NCI-H1092 (cell line): ENCODE results near the gene ABHD6.
A peak's percentile ranks its signal among the peaks of the same experiment; 100 is the strongest.
"Not testable (repeated sequence)": the region's sequence is repeated elsewhere in the genome, so short reads cannot be mapped to it uniquely, and the experiment has no call there.

Experiments
- DNase-seq: peaks from one replicate; lab custom pipeline; 2025; lab: John Stamatoyannopoulos, UW

Gene ABHD6, protein sequence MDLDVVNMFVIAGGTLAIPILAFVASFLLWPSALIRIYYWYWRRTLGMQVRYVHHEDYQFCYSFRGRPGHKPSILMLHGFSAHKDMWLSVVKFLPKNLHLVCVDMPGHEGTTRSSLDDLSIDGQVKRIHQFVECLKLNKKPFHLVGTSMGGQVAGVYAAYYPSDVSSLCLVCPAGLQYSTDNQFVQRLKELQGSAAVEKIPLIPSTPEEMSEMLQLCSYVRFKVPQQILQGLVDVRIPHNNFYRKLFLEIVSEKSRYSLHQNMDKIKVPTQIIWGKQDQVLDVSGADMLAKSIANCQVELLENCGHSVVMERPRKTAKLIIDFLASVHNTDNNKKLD

DNA sequence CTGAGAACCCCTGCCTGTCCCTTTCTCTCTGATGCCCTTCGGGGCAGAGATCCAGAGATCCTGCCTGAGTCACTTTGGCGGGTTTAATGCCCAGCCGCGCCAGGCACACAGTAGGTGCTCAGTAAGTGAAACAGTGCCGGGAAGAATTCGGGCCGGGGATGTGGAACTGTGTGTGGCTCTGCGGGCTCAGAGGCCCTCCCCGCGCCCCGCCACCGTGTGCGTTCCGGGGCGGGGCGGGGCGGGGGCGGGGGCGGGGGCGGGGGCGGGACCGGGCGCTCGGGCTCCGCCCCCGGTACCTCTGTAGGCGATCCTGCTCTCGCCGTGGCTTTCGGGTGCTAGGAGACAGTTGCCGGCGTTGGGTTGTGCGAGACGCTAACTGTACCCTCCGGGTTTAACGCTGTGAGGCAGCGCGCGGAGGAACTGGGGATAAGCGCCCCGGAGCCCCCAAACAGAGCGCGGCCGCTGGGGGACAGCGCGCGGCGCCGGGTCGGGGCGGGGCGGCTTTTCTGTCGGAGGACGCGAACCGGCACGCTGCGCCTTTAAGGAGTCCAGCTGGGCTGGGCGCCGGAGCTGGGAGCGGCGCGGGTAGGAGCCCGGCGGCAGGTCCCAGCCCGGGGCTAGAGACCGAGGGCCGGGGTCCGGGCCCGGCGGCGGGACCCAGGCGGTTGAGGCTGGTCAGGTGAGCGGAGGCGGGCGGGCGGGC lies at the start of gene ABHD6:
Gene ABHD6 (plus strand): TSS at position 555 of the 703 bp plus-strand sequence. CDS start 18,795 bp downstream, outside the sequence.
- DNase-seq, result peak; percentile 26

DNA sequence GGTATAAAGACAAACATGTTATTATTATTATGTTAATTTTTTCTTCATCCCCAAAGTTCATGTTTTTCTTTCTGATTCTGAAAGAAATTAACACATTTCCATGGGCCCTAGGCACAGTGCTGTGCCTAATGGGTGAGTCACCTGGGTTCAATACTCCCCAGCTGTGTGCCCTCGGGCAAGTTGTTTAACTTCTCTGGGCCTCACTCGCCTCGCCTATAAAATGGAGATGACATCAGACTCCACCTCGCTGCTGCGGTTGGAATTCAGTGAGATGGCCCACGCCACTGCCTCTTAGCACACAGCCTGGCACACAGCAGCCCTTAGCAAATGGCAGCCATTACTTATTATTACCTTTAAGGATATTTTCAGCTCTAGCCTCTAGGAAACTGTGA lies 49.4 kb upstream of the ABHD6 start:
- DNase-seq, result no peak

GRCh38 chr3:58188921-58189451 lies 48.6 kb upstream of the ABHD6 start:
- no peak for DNase-seq

DNA sequence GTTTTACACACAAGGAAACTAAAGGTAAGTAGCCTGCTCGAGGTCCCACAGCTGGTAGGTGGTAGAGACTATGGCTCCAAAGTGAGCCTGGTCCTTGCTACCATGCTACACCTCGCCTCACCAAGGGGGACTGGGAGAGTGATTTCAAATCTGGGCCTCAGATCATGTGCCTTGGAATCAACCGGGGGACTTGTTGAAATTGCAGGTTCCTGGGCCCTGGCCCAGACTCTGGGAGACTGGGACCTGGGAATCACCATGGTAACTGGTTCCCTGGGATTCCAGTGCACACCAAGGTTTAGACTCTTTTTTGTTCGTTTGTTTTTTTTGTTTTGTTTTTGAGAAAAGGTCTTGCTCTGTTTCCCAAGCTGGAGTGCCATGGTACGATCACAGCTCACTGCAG lies 47.9 kb upstream of the ABHD6 start:
- DNase-seq, result no peak

- DNase-seq, result no peak
Measured at GRCh38 chr3:58190291-58190690, 47.3 kb upstream of the ABHD6 start.

DNA sequence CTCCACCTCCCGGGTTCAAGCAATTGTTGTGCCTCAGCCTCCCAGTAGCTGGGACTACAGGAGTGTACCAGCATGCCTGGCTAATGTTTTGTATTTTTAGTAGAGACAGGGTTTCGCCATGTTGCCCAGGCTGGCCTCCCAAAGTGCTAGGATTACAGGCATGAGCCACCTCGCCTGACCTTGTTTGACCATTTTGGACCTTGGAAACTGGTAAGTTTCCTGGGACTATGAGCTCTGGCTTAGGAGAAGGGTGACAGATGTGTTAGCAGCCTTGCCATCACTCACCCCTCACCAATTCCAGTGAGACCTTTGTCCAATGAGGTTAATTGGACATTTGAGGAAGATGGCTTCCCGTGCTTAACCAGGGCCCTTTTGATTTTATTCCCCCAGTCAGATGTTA lies 46.7 kb upstream of the ABHD6 start:
- no peak for DNase-seq

- no peak for DNase-seq
Measured at GRCh38 chr3:58191361-58191991, 46.1 kb upstream of the ABHD6 start.

DNA sequence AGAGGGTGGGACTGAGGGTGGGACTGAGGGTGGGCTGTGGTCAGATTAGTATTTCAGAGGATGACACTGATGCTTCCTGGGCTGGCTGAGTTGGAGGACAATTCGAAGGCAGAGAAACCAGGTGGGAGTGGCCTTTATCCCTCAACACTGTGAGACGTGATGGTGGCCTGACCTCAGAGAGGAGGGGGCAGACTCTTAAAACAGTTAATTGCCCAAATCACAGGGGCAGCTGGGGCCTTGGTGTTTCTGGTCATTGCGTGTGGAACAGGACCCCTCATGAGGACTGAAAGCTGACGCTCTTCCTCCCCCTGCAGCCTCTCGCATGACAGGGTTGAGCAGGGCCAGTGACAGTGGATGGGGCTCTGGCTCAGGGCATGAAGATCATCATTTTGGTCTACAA lies 45.5 kb upstream of the ABHD6 start:
- DNase-seq, result no peak

DNA sequence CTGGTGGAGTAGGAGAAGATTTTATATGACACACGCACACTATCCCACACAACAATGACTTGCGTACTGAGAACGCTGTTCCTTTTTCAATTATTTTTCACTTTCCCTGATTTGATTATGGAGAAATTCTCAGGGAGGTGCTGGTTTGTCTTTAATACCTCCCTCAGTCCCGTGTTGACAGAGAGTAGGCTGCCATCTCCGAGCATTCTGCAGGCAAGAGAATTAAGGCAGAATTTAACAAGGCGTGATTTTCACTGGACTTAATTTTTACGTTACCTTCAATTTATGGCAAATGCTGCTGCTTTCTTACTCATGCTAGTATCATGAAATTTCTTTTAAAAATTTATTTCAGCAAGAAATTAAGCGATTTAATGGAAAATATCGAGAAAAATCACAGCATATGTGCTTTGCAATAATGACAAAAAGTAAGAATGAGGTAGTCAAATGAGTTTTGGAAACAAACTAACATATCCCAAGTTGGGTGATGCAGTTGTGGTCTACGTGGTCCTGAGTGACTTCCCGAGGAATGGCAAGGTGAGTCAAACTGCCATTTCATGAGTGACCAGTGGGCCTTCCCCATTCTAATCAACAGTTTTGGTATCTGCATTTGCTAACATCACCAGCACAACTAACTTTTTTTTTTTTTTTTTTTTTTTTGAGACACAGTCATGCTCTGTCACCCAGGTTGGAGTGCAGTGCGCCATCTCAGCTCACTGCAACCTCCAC lies 43.7 kb upstream of the ABHD6 start:
- no peak for DNase-seq

DNA sequence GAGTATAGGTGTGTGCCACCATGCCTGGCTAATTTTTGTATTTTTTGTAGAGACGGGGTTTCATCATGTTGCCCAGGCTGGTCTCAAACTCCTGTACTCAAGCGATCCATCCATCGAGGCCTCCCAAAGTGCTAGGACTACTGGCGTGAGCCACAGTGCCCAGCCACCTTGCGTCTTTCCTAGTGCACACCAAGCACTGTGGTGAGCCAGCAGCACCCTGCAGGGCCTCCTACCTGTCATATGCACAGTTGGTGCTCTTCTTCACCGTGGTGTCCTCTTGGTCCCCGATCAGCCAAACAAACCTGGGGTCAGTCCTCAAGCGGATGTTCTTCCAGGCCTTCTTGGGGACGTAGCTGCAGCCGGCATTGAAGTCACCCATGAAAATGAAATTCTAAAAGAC lies 40.0 kb upstream of the ABHD6 start:
- no peak for DNase-seq

DNA sequence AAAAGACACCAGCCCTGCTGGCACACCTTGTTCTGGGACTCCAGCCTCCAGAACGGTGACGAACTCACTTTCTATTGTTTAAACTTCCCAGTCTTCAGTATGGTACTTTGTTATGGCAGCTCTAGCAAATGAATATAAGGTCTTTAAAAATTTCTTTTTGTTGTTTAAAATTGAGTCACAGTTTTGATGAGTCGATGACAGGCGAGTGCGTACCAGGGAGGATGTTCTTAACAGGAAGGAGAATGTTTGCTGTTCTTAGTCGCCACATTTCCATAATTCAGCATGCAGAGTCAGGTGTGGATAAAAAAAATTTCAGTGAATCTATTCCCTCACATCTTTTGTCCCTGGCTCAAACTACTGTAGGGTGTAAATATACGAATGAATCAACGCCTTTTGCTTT lies 39.2 kb upstream of the ABHD6 start:
- no peak for DNase-seq

DNA sequence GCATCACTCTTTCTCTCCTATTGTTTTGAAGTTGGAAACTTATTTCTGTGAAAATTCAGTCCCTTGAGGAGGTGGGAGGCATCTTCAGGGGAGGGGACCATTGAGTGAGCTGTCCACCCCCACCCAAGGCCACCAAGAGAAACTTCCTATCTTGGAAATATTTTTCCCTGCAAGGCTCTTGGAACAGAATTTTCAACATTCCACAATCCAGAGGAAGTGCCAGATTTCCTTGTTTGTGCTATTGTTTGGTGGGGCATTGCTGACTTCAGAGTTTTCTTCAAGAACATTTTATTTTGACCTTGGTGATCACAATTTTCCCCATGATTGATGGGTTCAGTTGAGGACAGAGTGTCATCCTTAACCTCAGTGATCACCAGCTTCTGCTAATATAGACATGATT lies 38.8 kb upstream of the ABHD6 start:
- no peak for DNase-seq

DNA sequence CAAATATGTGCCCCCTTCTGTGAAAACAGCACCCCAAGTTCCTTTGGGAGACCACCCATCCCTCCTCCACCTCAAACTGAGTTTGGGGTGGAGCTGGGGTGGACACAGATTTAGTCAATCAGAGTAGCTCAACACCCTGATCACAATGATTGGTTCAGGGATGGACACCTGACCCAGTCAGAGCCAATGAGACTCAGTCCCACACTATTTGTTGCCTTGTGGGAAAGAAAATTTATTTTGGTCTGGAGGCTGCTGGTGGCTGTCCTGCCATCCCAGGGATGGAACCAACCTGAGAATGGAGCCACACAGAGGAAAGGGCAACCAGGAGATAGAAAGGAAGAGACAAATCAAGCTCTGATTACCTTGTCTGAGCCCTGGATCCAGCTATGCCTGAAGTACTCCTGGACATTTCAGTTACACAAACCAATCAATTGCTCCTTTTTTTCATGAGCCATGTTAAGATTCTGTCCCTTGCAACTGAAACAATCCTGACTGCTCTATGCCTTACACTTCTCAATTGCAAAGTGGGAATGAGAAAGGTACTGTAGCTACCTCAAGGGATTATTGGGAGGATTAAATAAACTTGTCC lies 37.4 kb upstream of the ABHD6 start:
- no peak for DNase-seq

- DNase-seq, result no peak
Measured at GRCh38 chr3:58200846-58201355, 36.7 kb upstream of the ABHD6 start.

DNA sequence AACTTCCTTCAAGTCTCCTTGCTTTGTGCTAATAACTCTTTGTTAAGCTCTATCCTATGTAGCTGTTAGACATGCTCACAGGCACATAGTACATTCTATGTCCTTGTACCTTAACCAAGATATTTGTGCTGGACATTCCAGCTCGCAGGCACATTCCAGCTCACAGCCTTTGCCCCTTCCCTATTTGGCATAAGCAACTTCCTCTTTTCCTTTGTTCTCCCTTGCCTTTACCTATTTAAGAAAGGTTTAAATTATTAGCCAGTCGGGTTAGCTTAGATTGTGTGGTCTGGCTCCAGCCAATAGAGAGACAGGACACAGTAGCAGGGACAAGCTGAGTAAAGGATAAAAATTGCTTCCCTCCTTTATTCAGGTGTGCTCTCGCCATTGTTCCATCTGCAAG lies 36.1 kb upstream of the ABHD6 start:
- DNase-seq, result not testable (repeated sequence)

DNA sequence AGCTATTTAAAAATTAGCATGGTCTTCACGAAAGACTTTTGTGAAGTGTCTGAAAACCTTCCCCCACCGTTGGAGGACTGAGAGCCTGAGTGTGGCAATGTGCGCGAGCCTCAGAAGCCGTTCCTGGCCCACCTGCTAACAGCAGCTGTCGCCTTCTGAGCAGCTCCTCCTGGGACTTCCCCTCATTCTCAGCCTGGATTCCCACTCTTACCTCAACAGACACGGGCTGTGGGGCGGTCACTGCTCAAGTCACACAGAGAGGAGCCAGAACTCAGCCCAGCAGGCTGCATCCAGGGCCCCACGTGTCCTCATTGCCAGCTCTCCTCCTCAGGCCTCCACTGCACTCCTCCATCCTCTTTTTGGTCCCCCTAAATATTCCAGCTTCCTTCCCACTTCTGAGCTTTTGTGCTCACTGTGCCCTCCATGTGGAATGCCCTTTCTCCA lies 34.7 kb upstream of the ABHD6 start:
- no peak for DNase-seq

DNA sequence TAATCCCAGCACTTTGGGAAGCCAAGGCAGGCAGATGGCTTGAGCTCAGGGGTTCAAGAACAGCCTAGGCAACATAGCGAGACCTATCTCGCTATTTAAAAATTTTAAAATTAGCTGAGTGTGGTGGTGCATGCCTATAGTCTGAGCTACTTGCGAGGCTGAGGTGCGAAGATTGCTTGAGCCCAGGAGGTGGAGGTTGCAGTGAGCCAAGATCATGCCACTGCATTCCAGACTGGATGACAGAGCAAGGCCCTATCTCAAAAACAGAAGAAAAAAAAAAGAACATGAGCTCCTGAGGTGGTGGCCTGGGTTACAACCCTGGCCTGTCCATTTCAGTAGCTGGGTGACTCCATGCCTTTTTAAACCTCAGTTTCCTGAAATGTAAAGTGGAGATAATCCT lies 34.1 kb upstream of the ABHD6 start:
- no peak for DNase-seq

DNA sequence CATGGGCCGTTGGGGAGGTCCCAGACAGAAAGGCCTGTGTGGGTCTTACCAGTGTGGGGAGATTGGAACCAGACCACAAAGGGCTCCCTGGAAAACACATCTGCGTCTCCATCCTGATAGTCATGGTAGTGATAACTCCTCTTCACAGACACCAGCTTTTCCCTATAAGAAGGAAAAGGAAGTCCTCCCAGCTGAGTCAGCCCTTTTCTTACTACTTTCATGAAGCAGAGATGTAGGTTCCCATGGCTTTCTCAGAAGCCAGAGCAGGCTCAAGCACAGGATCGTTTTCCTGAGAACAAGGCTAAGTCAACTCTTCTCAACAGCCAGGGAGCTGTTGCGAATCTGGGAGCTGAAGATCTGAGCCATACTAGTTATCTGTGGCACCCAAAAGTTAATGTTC lies 32.9 kb upstream of the ABHD6 start:
- no peak for DNase-seq

GRCh38 chr3:58205981-58206380 lies 31.6 kb upstream of the ABHD6 start:
- DNase-seq, result no peak

DNA sequence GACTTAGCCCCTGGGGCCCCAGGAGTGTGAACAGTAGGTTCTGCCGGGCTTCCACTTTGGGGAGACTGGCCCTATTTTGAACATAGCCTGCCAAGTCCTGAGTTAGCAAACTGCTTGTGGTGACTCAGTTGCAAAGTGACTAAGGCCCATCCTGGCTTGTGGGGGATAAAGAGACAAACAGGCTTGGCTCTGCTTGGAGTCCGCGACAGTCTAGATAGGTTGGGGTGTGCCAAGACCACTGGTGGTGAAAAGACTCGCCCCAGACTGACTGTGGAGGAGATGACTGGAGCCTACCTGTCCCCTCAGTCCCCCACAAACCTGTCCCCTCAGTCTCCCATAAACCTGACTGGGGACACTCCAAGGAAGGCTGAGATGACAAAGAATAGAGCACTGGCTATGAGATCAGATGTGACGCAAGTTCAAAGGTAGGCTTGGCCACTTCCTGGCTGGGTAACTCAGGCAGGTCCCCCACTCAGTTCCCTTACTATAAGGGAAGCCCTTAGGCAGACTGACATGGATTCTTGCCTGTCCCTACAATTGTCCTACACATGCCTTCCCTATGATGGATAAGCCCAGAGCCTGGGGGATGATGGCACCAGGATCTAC lies 31.1 kb upstream of the ABHD6 start:
- no peak for DNase-seq

GRCh38 chr3:58207954-58208353 lies 29.6 kb upstream of the ABHD6 start:
- DNase-seq, result no peak
